H9 (cell line): Measurements from ENCODE around the gene ZBP1. TPM values are rescaled to one million over a fixed set of nuclear protein-coding genes. Genes with fewer than 3 reads are reported as not detected.

Source experiments
- DNase-seq: peaks from one replicate; pipeline ENCODE4 v3.0.0-alpha.2; 2017
- H2AFZ ChIP-seq: one replicate; pipeline ENCODE4 v1.6.1; 2013; ENCODE audit warnings: mild to moderate bottlenecking, low read length, control low read depth, moderate library complexity
- H2AK5ac ChIP-seq: 2 replicates; pipeline ENCODE4 v1.6.1; 2013; ENCODE audit warnings: low read length, control low read depth, mixed read lengths; ENCODE audit not compliant: insufficient read length
- H2BK120ac ChIP-seq: one replicate; pipeline ENCODE4 v1.6.1; 2013; ENCODE audit warnings: low read depth, mild to moderate bottlenecking, low read length, control low read depth, inconsistent platforms; ENCODE audit not compliant: poor library complexity, severe bottlenecking
- H2BK12ac ChIP-seq: 2 replicates; pipeline ENCODE4 v1.6.1; 2013; ENCODE audit warnings: low read length, control low read depth, mixed read lengths, low read depth; ENCODE audit not compliant: insufficient read length
- H2BK15ac ChIP-seq: 2 replicates; pipeline ENCODE4 v1.6.1; 2013; ENCODE audit warnings: low read depth, low read length, control low read depth
- H2BK20ac ChIP-seq: one replicate; pipeline ENCODE4 v1.6.1; 2013; ENCODE audit warnings: low read depth, mild to moderate bottlenecking, low read length, control low read depth, inconsistent platforms; ENCODE audit not compliant: poor library complexity, severe bottlenecking
- H2BK5ac ChIP-seq: 2 replicates; pipeline ENCODE4 v1.6.1; 2013; ENCODE audit warnings: low read length, control low read depth, mixed read lengths; ENCODE audit not compliant: insufficient read length
- H3K14ac ChIP-seq: 2 replicates; pipeline ENCODE4 v1.6.1; 2013; ENCODE audit warnings: low read length, control low read depth; ENCODE audit not compliant: insufficient read depth
- H3K18ac ChIP-seq: 2 replicates; pipeline ENCODE4 v1.6.1; 2013; ENCODE audit warnings: low read depth, mild to moderate bottlenecking, mixed read lengths, low read length, control low read depth; ENCODE audit not compliant: insufficient read length
- H3K23ac ChIP-seq: 2 replicates; pipeline ENCODE4 v1.6.1; 2013; ENCODE audit warnings: low read length, control low read depth, mixed read lengths, low read depth; ENCODE audit not compliant: insufficient read length
- H3K23me2 ChIP-seq: 2 replicates; pipeline ENCODE4 v1.6.1; 2013; ENCODE audit warnings: low read depth, mild to moderate bottlenecking, mixed read lengths, low read length, control low read depth; ENCODE audit not compliant: insufficient read length, poor library complexity, severe bottlenecking
- H3K27ac ChIP-seq: 2 replicates; pipeline ENCODE4 v1.5.1; 2013; ENCODE audit warnings: low read length, control low read depth, mixed read lengths, low read depth; ENCODE audit not compliant: insufficient read length
- H3K27me3 ChIP-seq: 2 replicates; pipeline ENCODE4 v1.6.1; 2013; ENCODE audit warnings: low read length, control low read depth, inconsistent platforms; ENCODE audit not compliant: insufficient read depth
- H3K4ac ChIP-seq: 2 replicates; pipeline ENCODE4 v1.6.1; 2013; ENCODE audit warnings: low read depth, mild to moderate bottlenecking, control low read depth, inconsistent platforms, low read length, moderate library complexity
- H3K4me1 ChIP-seq: 2 replicates; pipeline ENCODE4 v1.6.1; 2013; ENCODE audit warnings: low read length, control low read depth, inconsistent platforms; ENCODE audit not compliant: insufficient read depth
- H3K4me2 ChIP-seq: 2 replicates; pipeline ENCODE4 v1.6.1; 2013; ENCODE audit warnings: low read length, control low read depth, mixed read lengths; ENCODE audit not compliant: insufficient read length, insufficient read depth
- H3K56ac ChIP-seq: 2 replicates; pipeline ENCODE4 v1.6.1; 2013; ENCODE audit warnings: low read depth, mild to moderate bottlenecking, mixed read lengths, low read length, control low read depth; ENCODE audit not compliant: insufficient read length
- H3K79me1 ChIP-seq: 2 replicates; pipeline ENCODE4 v1.6.1; 2013; ENCODE audit warnings: low read depth, mild to moderate bottlenecking, moderate library complexity, low read length, control low read depth, inconsistent platforms; ENCODE audit not compliant: insufficient read depth, poor library complexity, severe bottlenecking
- H3K79me2 ChIP-seq: 2 replicates; pipeline ENCODE4 v1.6.1; 2013; ENCODE audit warnings: low read length, control low read depth, inconsistent platforms; ENCODE audit not compliant: insufficient read depth
- H3K9ac ChIP-seq: 2 replicates; pipeline ENCODE4 v1.6.1; 2013; ENCODE audit warnings: low read length, control low read depth, mixed read lengths; ENCODE audit not compliant: insufficient read length; ENCODE audit errors: extremely low read depth
- H3K9me3 ChIP-seq: one replicate; pipeline ENCODE4 v1.6.1; 2013; ENCODE audit warnings: low read depth, low read length, inconsistent platforms; ENCODE audit not compliant: control insufficient read depth
- H3T11ph ChIP-seq: one replicate; pipeline ENCODE4 v1.6.1; 2013; ENCODE audit warnings: mild to moderate bottlenecking, low read length, control low read depth, inconsistent platforms
- H4K20me1 ChIP-seq: one replicate; pipeline ENCODE4 v1.6.1; 2013; ENCODE audit not compliant: control insufficient read depth, insufficient read length, insufficient read depth
- H4K5ac ChIP-seq: 2 replicates; pipeline ENCODE4 v1.6.1; 2013; ENCODE audit warnings: low read depth, mild to moderate bottlenecking, mixed read lengths, low read length, control low read depth; ENCODE audit not compliant: insufficient read length
- H4K8ac ChIP-seq: replicated peaks from 2 replicates; pipeline ENCODE4 v1.6.1; 2013; ENCODE audit warnings: low read length, control low read depth, mixed read lengths, low read depth; ENCODE audit not compliant: insufficient read length
- H4K91ac ChIP-seq: 2 replicates; pipeline ENCODE4 v1.6.1; 2013; ENCODE audit warnings: low read depth, mild to moderate bottlenecking, moderate library complexity, mixed read lengths, low read length, control low read depth; ENCODE audit not compliant: insufficient read length
- H3K27ac Mint-ChIP-seq, 3 experiments: 2 replicates in 2 of 3; 3 replicates in 1 of 3; pipeline ENCODE4 v1.8.0; 2020 to 2021; ENCODE audit warnings: mixed read lengths in 3 of 3, mild to moderate bottlenecking in 1 of 3, moderate library complexity in 1 of 3
- H3K27me3 Mint-ChIP-seq: 2 replicates; pipeline ENCODE4 v1.8.0; 2021; ENCODE audit warnings: low read depth, mild to moderate bottlenecking, moderate library complexity, mixed read lengths
- H3K36me3 Mint-ChIP-seq, 3 experiments: 2 replicates in 2 of 3; 3 replicates in 1 of 3; pipeline ENCODE4 v1.8.0; 2020 to 2021; ENCODE audit warnings: low read depth in 3 of 3, mixed read lengths in 3 of 3; ENCODE audit not compliant: insufficient read depth in 1 of 3
- H3K4me1 Mint-ChIP-seq, 2 experiments: 2 replicates each; pipeline ENCODE4 v1.8.0; 2020; ENCODE audit warnings: mixed read lengths in 2 of 2
- H3K4me3 Mint-ChIP-seq, 2 experiments: 2 replicates in 1 of 2; 3 replicates in 1 of 2; pipeline ENCODE4 v1.8.0; 2020 to 2021; ENCODE audit warnings: mild to moderate bottlenecking in 2 of 2, mixed read lengths in 2 of 2, moderate library complexity in 1 of 2
- H3K9me3 Mint-ChIP-seq, 2 experiments: 2 replicates in 1 of 2; 3 replicates in 1 of 2; pipeline ENCODE4 v1.8.0; 2020; ENCODE audit warnings: mild to moderate bottlenecking in 2 of 2, mixed read lengths in 2 of 2, moderate library complexity in 1 of 2
- WGBS: extraction: QIAGEN DNeasy Blood & Tissue Kit; methylation state at CpG from one replicate; pipeline ENCODE4 v1.1.7; 2013; ENCODE audit warnings: missing lambda C conversion rate, low lambda C conversion rate, mixed read lengths; ENCODE audit not compliant: insufficient read length; ENCODE audit errors: extremely low coverage; 5-methylcytosine and 5-hydroxymethylcytosine counted together
- total RNA-seq: library from RNA; stranded (reverse); gene quantifications from 2 replicates; pipeline ENCODE4 v1.2.1, GENCODE V29; 2021
- TF ChIP-seq, protein P1 (sequence below): fragments of 200-600 bp; sonication (generic); conservative IDR thresholded peaks from 3 replicates; pipeline ENCODE4 v1.8.0; 2021; ENCODE audit warnings: antibody characterized with exemption, mild to moderate bottlenecking

Gene ZBP1
- total RNA-seq, 1 experiment from 2014 or later: not detected

DNA sequence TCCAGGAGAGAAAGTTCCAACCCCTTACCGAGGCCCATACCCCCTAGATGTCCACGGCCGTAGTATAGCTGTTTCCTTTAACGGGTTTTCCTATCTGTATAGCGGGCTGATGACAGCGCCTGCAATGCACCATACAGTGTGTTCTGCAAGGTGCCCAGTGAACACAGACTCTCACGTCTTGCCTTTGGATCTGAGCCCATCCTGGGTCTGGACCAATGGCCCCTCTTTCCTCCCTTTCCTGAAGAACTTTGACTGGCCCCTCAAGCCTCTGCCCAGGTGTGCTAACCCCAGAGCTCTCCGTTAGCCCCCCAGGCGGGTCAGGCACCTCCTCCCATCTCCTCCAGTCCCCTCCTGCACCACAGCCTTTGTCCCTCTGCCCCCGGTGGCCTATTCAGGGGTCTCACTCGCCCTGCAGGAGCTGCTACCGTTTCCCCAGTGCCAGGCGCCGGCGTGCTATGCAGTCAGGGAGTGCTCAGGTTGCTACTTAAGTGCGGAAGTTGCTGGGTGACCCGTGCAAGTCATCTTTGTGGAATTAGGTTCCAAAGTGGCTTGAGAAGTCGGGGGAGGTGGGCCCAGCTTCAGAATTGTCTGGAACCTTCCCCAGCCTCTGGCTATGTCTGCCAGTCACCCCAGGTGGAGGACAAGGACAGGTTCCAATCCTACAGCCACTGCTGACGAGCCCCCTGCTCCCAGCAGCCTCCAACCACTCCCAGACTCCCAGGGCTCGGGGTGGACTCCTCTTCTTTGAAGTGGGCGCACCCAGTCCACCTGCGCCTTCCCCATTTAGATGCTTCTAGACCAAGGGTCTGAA, 35.0 kb upstream of the ZBP1 start:
- Mint-ChIP-seq H3K4me1 (peaks cover 14 to 18% of the 10 kb centered on the region in 2 experiments), H3K27ac (peak overlapping the region in 2 of 3 experiments; percentile 36 to 77; a peak in 4 of 7 replicates), H3K4me3 (no peak overlapping the region), H3K9me3 (no peaks in the 10 kb centered on the region), H3K27me3 (no peaks in the 10 kb centered on the region), H3K36me3 (peaks cover 21 to 46% (median 28%) of the 10 kb centered on the region in 3 experiments)
- no peak overlapping the region for H3K4me2 ChIP-seq
- no peak overlapping the region for H4K8ac ChIP-seq
- H3K4me1 ChIP-seq: no peaks in the 10 kb centered on the region
- H2AK5ac ChIP-seq: no peak overlapping the region
- peak; percentile 44 for DNase-seq
- no peak overlapping the region for H3K23ac ChIP-seq
- H4K20me1 ChIP-seq: no peaks in the 10 kb centered on the region
- no peak overlapping the region for H4K5ac ChIP-seq
- no peaks in the 10 kb centered on the region for H3K27me3 ChIP-seq
- no peaks in the 10 kb centered on the region for H3K79me1 ChIP-seq
- H2BK120ac ChIP-seq: no peak overlapping the region
- no peak overlapping the region for H2BK5ac ChIP-seq
- H3K56ac ChIP-seq: no peak overlapping the region
- no peak overlapping the region for H3K9ac ChIP-seq
- H2BK20ac ChIP-seq: no peak overlapping the region
- H3K9me3 ChIP-seq: no peaks in the 10 kb centered on the region
- H3K18ac ChIP-seq: no peak overlapping the region
- H2BK12ac ChIP-seq: no peak overlapping the region
- no peak overlapping the region for H2BK15ac ChIP-seq
- no peak overlapping the region for H3K4ac ChIP-seq
- no peak overlapping the region for H3T11ph ChIP-seq
- whole genome bisulfite sequencing: no CpG with 5 or more reads among the region's 22 CpGs
- H3K27ac ChIP-seq: no peak overlapping the region
- no peaks in the 10 kb centered on the region for H3K79me2 ChIP-seq
- H2AFZ ChIP-seq: no peak overlapping the region
- TF ChIP-seq, protein P1, sequence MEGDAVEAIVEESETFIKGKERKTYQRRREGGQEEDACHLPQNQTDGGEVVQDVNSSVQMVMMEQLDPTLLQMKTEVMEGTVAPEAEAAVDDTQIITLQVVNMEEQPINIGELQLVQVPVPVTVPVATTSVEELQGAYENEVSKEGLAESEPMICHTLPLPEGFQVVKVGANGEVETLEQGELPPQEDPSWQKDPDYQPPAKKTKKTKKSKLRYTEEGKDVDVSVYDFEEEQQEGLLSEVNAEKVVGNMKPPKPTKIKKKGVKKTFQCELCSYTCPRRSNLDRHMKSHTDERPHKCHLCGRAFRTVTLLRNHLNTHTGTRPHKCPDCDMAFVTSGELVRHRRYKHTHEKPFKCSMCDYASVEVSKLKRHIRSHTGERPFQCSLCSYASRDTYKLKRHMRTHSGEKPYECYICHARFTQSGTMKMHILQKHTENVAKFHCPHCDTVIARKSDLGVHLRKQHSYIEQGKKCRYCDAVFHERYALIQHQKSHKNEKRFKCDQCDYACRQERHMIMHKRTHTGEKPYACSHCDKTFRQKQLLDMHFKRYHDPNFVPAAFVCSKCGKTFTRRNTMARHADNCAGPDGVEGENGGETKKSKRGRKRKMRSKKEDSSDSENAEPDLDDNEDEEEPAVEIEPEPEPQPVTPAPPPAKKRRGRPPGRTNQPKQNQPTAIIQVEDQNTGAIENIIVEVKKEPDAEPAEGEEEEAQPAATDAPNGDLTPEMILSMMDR: no peak
- no peaks in the 10 kb centered on the region for H3K23me2 ChIP-seq
- H4K91ac ChIP-seq: no peak overlapping the region
- H3K14ac ChIP-seq: no peak overlapping the region
